Measurements from ENCODE around the gene TTC4. TPM values are rescaled to one million over a fixed set of nuclear protein-coding genes. Genes with fewer than 3 reads are reported as not detected.
A peak's percentile ranks its signal among the peaks of the same experiment; 100 is the strongest.

Gene TTC4, protein sequence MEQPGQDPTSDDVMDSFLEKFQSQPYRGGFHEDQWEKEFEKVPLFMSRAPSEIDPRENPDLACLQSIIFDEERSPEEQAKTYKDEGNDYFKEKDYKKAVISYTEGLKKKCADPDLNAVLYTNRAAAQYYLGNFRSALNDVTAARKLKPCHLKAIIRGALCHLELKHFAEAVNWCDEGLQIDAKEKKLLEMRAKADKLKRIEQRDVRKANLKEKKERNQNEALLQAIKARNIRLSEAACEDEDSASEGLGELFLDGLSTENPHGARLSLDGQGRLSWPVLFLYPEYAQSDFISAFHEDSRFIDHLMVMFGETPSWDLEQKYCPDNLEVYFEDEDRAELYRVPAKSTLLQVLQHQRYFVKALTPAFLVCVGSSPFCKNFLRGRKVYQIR
- 23.5 and 29.7 TPM in 2 replicates for total RNA-seq
- polyA plus RNA-seq (2012), result 24.8 TPM

GRCh38 chr1:54715493-54716298 lies at the start of gene TTC4:
TSS of gene TTC4 (plus strand) at chr1:54715861. CDS start at chr1:54715909, 48 bp downstream.
- DNase-seq (ENCODE audit: low read depth), result peak; percentile 86

DNA sequence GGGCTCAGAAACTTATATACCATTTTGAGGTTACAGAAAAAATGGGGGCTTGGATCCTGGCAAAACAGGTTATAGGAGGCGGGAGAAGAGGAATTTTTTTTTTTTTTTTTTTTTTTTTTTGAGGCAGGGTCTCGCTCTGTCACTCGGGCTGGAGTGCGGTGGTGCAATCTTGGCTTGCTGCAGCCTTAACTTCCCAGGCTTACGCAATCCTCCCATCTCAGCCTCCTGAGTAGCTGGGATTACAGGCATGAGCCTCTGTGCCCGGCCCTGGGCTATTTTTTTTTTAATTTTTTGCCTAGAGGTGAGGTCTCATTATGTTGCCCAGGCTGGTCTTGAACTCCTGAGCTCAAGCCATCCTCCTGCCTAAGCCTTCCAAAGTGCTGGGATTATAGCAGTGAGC lies 49.3 kb upstream of the TTC4 start:
- no peak for DNase-seq (ENCODE audit: low read depth)

DNA sequence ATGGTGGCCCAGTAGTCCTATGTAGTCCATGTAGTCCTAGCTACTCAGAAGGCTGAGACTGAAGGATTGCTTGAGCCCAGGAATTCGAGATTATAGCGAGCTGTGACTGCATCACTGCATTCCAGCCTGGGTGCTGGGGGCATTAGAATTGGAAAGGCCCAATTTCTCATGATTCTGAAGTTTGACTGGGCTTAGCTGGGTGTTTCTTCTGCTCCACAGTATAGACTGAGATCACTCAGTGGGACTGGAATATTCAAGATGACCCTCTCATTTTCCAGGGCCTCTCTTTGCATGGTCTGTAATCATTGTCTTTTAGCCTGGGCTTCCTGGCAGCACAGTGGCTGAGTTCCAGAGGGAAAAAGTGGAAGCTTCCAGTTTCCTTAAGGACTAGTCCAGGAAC lies 47.9 kb upstream of the TTC4 start:
- no peak for DNase-seq (ENCODE audit: low read depth)

GRCh38 chr1:54668567-54668966 lies 47.1 kb upstream of the TTC4 start:
- no peak for DNase-seq (ENCODE audit: low read depth)

GRCh38 chr1:54671985-54672608 lies 43.6 kb upstream of the TTC4 start:
- DNase-seq (ENCODE audit: low read depth), result peak; percentile 77

GRCh38 chr1:54678776-54679643 lies 36.7 kb upstream of the TTC4 start:
- DNase-seq (ENCODE audit: low read depth), result no peak

GRCh38 chr1:54679706-54680105 lies 36.0 kb upstream of the TTC4 start:
- DNase-seq (ENCODE audit: low read depth), result no peak

- no peak for DNase-seq (ENCODE audit: low read depth)
Observed at GRCh38 chr1:54680387-54680786, 35.3 kb upstream of the TTC4 start.

DNA sequence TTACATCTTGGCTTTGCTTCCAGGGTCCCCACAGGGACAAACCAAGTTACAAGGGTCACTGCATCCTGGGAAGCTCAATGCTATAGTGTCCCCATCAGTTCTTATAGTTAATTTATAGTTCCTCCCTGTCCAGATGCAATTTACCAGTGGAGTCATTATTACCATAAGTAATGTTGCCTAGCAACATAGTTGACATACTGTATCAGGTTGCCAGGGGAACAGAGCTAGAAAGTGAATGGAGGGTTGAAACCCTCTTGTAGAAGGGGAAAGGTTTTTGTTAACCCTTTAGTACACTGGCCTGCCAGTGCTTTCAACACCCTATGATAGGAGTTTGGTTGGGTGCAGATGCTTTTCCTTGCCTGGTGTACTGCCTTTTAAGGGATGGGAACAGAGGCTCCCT lies 34.3 kb upstream of the TTC4 start:
- no peak for DNase-seq (ENCODE audit: low read depth)

DNA sequence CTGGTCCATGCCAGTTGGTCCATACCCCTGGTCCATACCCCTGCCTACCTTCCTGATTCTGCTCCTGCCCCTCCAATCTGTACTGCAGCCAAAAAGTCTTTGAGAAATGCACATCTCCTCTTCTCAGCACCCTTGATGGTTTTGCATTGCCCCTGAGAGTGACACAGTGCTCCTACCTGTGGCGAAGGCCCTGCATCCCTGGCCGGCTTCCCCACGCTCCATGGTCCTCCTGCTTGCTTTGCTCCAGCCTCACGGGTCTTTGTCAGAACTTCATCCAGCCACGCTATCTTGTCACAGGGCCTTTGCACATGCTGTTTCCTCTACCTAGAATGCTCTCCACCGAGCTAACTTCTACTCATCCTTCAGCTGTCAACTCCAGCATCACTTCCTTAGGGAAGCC lies 32.2 kb upstream of the TTC4 start:
- DNase-seq (ENCODE audit: low read depth), result no peak

GRCh38 chr1:54685335-54685905 lies 30.2 kb upstream of the TTC4 start:
- DNase-seq (ENCODE audit: low read depth), result no peak

GRCh38 chr1:54686155-54686554 lies 29.5 kb upstream of the TTC4 start:
- no peak for DNase-seq (ENCODE audit: low read depth)

- DNase-seq (ENCODE audit: low read depth), result no peak
Observed at GRCh38 chr1:54694771-54695170, 20.9 kb upstream of the TTC4 start.

- no peak for DNase-seq (ENCODE audit: low read depth)
Observed at GRCh38 chr1:54695221-54695620, 20.4 kb upstream of the TTC4 start.

DNA sequence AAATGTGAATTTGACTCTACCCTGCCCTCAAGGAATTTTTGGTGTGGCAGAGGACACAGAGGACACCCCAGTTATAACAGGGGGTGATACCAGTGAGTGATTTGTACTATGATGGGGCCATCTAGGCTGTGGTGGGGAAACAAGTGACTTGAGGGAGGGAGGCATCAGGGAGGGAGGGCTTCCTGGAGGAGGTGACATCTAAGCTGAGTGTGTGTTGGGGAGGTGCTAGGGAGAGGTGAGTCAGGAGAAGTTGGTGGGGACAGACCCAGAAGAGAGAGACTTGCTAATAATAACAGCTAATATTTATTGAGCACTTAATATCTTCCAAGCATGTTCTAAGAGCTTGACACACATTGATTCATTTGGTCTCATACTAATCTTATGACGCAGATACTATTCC lies 19.9 kb upstream of the TTC4 start:
- DNase-seq (ENCODE audit: low read depth), result no peak

DNA sequence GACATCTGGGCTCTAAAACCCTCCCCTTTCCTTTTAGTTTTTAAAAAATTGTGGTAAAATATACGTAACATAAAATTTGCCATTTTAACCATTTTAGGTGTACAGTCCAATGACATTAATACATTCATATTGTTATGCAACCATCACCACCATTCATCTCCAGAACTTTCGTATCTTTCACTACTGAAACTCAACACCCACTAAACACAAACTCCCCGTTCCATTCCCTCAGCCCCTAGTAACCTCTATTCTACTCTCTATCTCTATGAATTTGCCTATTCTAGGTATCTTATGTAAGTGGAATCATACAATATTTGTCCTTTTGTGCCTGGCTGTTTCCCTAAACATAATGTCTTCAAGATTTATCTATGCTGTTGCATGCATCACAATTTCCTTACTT lies 19.4 kb upstream of the TTC4 start:
- DNase-seq (ENCODE audit: low read depth), result no peak

DNA sequence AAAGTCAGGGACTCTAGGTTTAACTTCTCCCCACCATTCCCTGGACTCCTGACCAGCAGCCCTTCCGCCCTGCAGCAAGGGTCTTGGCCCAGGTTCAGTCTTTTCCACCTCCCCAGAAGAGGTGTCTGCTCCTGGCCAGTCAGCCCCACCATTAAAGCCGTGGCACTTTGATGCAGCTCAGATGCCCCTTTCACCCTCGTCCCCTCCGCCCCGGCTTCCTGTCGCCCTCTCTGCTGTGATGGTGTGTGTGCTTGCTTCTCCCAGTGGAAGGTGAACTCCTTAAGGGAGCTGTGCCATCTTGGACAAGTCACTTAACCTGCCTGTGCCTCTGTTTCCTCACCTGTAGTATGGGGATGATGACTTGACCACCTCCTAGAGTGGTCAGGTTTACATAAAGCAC lies 17.8 kb upstream of the TTC4 start:
- no peak for DNase-seq (ENCODE audit: low read depth)

- no peak for DNase-seq (ENCODE audit: low read depth)
Observed at GRCh38 chr1:54698346-54698745, 17.3 kb upstream of the TTC4 start.

GRCh38 chr1:54699936-54700525 lies 15.6 kb upstream of the TTC4 start:
- DNase-seq (ENCODE audit: low read depth), result no peak

- DNase-seq (ENCODE audit: low read depth), result no peak
Observed at GRCh38 chr1:54701066-54701465, 14.6 kb upstream of the TTC4 start.
